Nephron progenitor cell (in vitro differentiated cells): ENCODE results near the gene TAF4B.
"Not testable (repeated sequence)": the region's sequence is repeated elsewhere in the genome, so short reads cannot be mapped to it uniquely, and the experiment has no call there.

Experiments used
- DNase-seq: peaks from one replicate; pipeline ENCODE4 v3.0.0; 2021
- H3K27ac Mint-ChIP-seq: 2 replicates; pipeline ENCODE4 v1.8.0; 2021; ENCODE audit warnings: mild to moderate bottlenecking, moderate library complexity, mixed read lengths
- H3K27me3 Mint-ChIP-seq: 2 replicates; pipeline ENCODE4 v1.8.0; 2021; ENCODE audit warnings: mild to moderate bottlenecking, low read depth, mixed read lengths; ENCODE audit not compliant: poor library complexity
- H3K36me3 Mint-ChIP-seq: 2 replicates; pipeline ENCODE4 v1.8.0; 2021; ENCODE audit warnings: low read depth, mixed read lengths
- H3K4me1 Mint-ChIP-seq: 2 replicates; pipeline ENCODE4 v1.8.0; 2021; ENCODE audit warnings: mixed read lengths
- H3K4me3 Mint-ChIP-seq: 2 replicates; pipeline ENCODE4 v1.8.0; 2021; ENCODE audit warnings: mild to moderate bottlenecking, moderate library complexity, mixed read lengths
- H3K9me3 Mint-ChIP-seq: 2 replicates; pipeline ENCODE4 v1.8.0; 2021; ENCODE audit warnings: mild to moderate bottlenecking, moderate library complexity, mixed read lengths
- TF ChIP-seq, protein P1 (sequence below): fragments of 200-600 bp; sonication (generic); IDR thresholded peaks from 2 replicates; pipeline ENCODE4 v1.5.0; 2021; ENCODE audit warnings: antibody characterized with exemption

The TAF4B gene

GRCh38 chr18:26252411-26252810 lies 26.2 kb downstream of the TAF4B start:
- TF ChIP-seq, protein P1, sequence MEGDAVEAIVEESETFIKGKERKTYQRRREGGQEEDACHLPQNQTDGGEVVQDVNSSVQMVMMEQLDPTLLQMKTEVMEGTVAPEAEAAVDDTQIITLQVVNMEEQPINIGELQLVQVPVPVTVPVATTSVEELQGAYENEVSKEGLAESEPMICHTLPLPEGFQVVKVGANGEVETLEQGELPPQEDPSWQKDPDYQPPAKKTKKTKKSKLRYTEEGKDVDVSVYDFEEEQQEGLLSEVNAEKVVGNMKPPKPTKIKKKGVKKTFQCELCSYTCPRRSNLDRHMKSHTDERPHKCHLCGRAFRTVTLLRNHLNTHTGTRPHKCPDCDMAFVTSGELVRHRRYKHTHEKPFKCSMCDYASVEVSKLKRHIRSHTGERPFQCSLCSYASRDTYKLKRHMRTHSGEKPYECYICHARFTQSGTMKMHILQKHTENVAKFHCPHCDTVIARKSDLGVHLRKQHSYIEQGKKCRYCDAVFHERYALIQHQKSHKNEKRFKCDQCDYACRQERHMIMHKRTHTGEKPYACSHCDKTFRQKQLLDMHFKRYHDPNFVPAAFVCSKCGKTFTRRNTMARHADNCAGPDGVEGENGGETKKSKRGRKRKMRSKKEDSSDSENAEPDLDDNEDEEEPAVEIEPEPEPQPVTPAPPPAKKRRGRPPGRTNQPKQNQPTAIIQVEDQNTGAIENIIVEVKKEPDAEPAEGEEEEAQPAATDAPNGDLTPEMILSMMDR, result no peak
- Mint-ChIP-seq H3K4me1 (no peaks in the 10 kb centered on the region), H3K9me3 (no peaks in the 10 kb centered on the region), H3K4me3 (no peak overlapping the region), H3K36me3 (no peaks in the 10 kb centered on the region), H3K27me3 (no peaks in the 10 kb centered on the region), H3K27ac (no peak overlapping the region)
- DNase-seq, result no peak

GRCh38 chr18:26254808-26255207 lies 28.6 kb downstream of the TAF4B start:
- H3K27me3 Mint-ChIP-seq, H3K27ac Mint-ChIP-seq, H3K4me3 Mint-ChIP-seq, H3K36me3 Mint-ChIP-seq, DNase-seq, H3K4me1 Mint-ChIP-seq: not testable (repeated sequence)
- peaks cover 11% of the 10 kb centered on the region for H3K9me3 Mint-ChIP-seq

DNA sequence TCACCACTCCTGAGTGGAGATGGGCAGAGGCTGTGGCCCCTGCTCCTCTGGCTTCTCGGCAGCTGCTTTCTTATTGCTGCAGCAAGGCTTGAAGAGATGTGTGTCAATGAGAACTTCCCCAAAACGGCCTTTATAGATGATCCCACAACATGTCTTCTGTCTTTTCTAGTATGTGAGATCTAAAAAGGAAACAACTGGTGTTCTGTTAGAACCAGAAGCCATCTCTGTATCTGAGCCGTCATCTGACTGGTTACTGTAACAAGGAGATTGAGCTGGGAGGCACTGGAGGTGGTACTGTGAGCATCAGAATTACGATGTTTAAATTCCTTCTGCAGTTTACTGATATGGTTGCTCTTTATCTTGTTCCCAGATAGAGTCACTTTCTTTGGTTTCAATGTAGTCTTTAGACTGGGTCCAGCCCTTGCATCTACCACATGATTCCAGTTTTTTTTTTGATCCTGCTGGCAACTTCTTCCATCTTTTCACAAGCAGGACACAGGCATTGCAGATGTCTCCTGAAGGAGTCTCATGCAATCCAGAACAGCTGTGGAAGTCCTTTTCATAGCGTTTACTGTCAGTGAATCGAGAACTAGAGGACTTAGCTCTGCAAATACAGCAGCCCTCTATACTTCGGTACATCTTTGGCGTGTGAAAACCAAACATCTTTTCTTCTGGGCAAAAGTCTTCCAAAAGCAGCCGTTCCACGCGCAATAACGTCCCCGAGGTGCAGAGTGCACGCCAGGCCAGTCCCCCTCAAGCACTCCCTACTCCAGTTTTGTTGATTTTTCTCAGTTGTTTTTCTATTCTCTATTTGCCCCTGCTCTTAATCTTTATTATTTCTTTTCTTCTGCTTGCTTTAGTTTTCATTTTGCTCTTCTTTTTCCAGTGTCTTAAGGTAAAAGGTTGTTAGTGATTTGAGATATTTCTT lies 29.7 kb downstream of the TAF4B start:
- Mint-ChIP-seq H3K27me3 (no peaks in the 10 kb centered on the region), H3K36me3 (peaks cover 11% of the 10 kb centered on the region), H3K9me3 (peaks cover 16% of the 10 kb centered on the region), H3K4me3 (no peak overlapping the region), H3K4me1 (no peaks in the 10 kb centered on the region), H3K27ac (peak overlapping the region; percentile 60)
- TF ChIP-seq, protein P1, result no peak
- no peak for DNase-seq

GRCh38 chr18:26258711-26259110 lies 32.5 kb downstream of the TAF4B start:
- Mint-ChIP-seq H3K9me3 (peaks cover 19% of the 10 kb centered on the region), H3K4me1 (no peaks in the 10 kb centered on the region), H3K36me3 (peaks cover 11% of the 10 kb centered on the region), H3K4me3 (no peak overlapping the region), H3K27ac (no peak overlapping the region), H3K27me3 (no peaks in the 10 kb centered on the region)
- DNase-seq, result no peak
- TF ChIP-seq, protein P1, result no peak

- H3K9me3 Mint-ChIP-seq, result peaks cover 19% of the 10 kb centered on the region
- not testable (repeated sequence) for H3K4me1 Mint-ChIP-seq, H3K27ac Mint-ChIP-seq, DNase-seq, H3K4me3 Mint-ChIP-seq, H3K27me3 Mint-ChIP-seq
- peaks cover 11% of the 10 kb centered on the region for H3K36me3 Mint-ChIP-seq
Measured at GRCh38 chr18:26259416-26259815, 33.2 kb downstream of the TAF4B start.

- TF ChIP-seq, protein P1, result no peak
- no peak overlapping the region for H3K4me3 Mint-ChIP-seq
- H3K27me3 Mint-ChIP-seq, result no peaks in the 10 kb centered on the region
- H3K9me3 Mint-ChIP-seq, result peaks cover 19% of the 10 kb centered on the region
- H3K36me3 Mint-ChIP-seq, result peaks cover 11% of the 10 kb centered on the region
- no peak overlapping the region for H3K27ac Mint-ChIP-seq
- peaks cover 5% of the 10 kb centered on the region for H3K4me1 Mint-ChIP-seq
- no peak for DNase-seq
Measured at GRCh38 chr18:26262156-26262555, 35.9 kb downstream of the TAF4B start.

DNA sequence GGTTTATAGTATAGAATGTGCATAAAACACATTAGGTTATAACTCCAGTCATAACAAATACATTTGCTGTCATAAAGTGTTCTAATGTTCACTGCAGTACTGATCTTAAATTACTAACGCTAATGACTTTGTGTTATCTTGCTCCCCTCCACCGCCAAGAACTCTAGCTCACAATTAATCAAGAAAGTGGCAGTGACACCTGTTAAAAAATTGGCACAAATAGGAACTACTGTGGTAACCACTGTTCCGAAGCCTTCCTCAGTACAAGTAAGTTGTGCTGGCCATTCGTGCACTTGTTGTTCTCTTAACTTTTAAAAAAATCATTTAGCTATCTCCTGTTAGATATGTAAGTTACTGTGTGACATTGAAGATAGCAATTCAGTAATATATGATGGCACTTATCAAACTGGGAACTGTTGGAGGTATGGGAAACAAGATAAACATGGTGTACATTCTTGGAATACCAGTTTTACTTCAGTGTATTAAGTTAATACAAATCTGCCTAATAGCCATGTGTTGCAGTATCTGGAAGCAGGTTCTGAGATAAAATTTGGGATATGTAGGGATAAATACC lies 41.2 kb downstream of the TAF4B start:
- Mint-ChIP-seq H3K27ac (no peak overlapping the region), H3K9me3 (no peaks in the 10 kb centered on the region), H3K4me1 (peaks cover 5% of the 10 kb centered on the region), H3K36me3 (peaks cover 35% of the 10 kb centered on the region), H3K4me3 (no peak overlapping the region), H3K27me3 (no peaks in the 10 kb centered on the region)
- TF ChIP-seq, protein P1, result no peak
- no peak for DNase-seq
